MV-4-11 (cell line): Measurements from ENCODE around the gene ZNF436.
A peak's percentile ranks its signal among the peaks of the same experiment; 100 is the strongest.

Experiments used
- DNase-seq: peaks from one replicate; lab custom pipeline; 2025; lab: John Stamatoyannopoulos, UW

ZNF436 gene

DNA sequence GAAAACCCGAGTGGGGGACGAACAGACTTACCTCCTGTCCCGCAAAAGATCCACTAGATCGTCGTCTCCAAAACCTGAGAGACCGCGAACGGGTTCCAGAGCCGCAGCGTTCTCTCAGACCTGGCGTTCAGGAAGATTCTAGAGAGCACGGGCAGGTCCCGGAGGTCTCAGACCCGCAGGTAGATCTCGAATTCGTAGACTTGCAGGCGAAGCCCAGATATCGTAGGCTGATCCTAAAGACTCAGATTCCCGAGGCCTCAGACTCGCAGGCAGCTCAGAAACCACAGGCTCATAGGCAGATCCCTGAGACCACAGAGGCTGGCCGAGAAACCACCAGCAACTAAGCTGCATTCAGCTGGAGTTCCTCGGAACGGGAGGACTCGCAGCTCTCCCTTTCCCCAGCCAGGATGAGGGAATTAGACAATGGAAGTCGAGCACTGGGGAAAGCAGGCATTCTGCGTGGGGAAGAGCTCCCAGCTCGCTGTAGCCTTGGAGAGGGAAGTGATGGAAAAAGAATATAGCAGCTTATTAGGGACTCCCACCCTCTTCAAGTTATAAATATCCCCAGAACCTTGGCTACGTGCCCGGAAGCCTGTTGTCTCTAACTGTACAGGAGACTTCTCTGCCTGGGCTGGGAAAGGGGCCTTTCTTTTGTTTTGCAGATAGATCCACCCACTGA, at the start of gene ZNF436:
Gene ZNF436 (minus strand): TSS at position 502 of the 679 bp plus-strand sequence. CDS start 1,831 bp downstream, outside the sequence.
- peak; percentile 68 for DNase-seq

DNA sequence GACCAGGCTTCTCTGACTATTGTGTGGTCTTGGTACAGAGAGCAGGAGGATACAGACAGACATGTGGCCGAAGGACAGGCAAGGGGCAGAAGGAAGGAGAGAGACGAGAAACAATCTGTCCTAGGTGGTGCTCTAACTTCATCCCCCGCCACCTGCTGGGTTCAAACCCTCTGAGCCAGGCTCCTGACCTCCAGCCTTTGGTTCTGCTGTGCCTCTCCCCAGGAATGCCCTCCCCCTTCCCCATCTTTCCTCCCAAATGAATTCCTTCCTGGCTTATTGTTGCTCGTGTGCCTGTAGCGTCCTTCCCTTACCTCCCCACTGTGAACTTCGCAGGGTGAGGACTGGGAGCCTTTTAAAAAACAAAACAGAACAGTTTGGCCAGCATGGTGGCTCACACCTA, 49.5 kb upstream of the ZNF436 start:
- no peak for DNase-seq

DNA sequence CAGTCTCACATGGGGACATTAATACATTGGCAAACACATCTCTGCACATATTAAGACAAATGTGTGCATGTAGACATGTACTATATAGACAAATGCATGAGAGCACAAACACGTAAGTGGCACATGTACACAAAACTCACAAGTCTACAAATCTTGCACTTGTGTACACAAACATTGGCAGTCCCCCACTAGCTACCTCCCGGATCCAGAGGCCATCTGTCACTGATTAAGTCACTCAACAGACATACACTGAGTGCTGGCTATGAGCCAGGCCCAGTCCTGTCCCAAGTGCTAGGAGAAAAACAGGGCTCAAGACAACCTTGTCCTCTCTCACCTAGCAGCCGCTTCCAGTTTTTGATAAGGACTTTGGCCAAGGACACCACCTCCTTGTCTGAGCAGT, 47.9 kb upstream of the ZNF436 start:
- no peak for DNase-seq

- no peak for DNase-seq
Observed at GRCh38 chr1:23416964-23417363, 47.3 kb upstream of the ZNF436 start.

- no peak for DNase-seq
Observed at GRCh38 chr1:23408797-23409290, 39.2 kb upstream of the ZNF436 start.

DNA sequence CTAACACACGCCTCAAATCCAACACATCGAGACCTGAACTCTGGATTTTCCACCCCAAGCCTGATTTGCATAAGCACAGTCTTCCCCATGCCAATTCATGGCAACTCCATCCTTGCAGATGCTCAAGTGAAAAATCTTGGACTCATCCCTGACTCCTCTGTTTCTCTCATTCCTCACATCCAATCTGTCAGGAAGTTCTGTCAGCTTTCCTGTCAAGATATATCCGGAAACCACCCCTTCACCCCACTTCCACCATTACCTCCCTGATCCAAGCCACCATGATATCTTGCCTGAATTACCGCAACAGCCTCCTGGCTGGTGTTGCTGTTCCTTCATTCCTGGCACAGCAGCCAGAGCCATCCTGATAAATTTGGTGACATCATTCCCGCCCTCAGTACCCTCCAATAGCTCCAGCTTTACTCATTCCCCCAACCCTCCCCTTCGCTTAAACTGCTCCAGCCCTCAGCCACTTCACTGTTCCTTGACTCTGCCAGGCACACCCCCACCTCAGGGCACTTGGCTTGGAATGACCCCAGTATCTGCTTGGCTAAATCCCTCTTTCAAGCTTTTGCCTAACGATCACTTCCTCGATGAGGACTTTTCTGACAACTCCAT, 37.5 kb upstream of the ZNF436 start:
- no peak for DNase-seq

- no peak for DNase-seq
Observed at GRCh38 chr1:23405946-23406345, 36.3 kb upstream of the ZNF436 start.

DNA sequence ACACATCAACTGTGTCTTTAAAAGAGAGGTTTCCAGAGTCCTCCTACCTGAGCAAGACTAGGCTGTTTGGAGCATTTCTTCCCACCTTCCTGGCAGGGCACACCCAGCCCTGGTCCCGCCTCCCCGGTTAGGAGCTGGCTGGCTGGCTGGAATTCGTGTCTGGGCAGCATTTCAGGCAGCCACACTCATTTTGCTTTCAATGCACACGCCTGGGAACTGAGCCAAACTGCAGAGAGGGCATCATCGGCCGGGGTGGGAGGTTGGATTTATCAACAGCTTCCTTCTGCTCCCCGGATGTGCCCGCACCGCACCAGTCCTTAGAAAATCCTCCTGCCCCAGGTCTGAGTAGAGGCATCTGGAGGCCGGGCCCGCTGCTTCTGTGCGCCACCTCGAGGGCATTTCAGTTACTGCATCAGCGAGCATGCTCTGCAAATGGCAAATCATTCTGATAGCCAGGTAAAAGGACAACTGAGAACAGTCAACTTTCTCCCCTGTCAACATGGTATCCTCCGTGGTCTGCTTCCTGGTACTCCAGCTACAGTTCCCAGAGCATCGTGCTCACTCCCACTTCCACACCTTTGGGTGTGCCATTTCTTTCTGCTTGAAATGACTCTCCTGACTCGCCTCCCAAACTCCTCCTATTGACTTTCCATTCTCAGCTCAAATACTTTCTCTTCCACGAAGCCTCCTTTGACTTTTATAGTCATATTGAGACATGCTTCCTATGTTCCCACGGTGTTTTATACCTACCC, 34.3 kb upstream of the ZNF436 start:
- peak; percentile 76 for DNase-seq

DNA sequence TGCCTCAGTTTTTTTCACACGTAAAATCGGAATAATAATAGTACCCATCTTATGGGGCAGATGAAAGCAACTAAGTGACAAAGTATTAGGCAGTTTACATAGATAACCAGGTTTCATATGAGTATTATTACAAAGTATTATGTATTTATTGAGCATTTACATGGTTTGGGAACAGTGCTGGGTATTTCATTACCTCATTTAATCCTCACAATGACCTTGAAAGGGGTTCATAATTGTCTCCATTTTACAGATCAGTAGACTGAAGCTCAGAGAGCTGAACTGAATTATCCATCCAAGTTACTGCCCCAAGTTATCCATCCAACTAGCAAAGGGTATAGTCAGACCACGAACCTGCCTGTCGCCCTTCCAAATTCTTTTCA, 33.7 kb upstream of the ZNF436 start:
- DNase-seq: no peak

- peak; percentile 54 for DNase-seq
Observed at GRCh38 chr1:23403038-23403336, 33.4 kb upstream of the ZNF436 start.

GRCh38 chr1:23402286-23403037, 32.8 kb upstream of the ZNF436 start:
- peak; percentile 84 for DNase-seq

DNA sequence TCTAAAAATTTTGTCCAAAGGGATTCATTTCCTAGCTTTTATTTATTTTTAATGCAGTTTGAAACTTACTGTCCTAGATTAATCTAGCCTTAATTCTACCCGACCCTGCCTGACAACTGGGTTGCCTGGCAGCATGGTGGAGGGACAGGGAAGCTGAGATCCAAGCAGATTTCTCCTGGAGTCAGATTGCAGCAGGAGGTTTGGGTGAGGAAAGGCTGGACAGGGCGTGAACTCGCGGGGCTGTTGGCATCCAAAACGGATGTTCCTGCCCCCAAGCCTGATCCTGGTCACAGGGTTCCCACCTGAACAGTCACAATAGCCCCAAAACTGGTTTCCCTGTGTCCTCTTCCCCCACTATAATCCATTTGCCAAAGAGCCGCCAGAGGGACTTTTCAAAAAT, 31.7 kb upstream of the ZNF436 start:
- DNase-seq: no peak

GRCh38 chr1:23400324-23401114, 30.9 kb upstream of the ZNF436 start:
- peak; percentile 12 for DNase-seq

- no peak for DNase-seq
Observed at GRCh38 chr1:23399229-23399628, 29.6 kb upstream of the ZNF436 start.

DNA sequence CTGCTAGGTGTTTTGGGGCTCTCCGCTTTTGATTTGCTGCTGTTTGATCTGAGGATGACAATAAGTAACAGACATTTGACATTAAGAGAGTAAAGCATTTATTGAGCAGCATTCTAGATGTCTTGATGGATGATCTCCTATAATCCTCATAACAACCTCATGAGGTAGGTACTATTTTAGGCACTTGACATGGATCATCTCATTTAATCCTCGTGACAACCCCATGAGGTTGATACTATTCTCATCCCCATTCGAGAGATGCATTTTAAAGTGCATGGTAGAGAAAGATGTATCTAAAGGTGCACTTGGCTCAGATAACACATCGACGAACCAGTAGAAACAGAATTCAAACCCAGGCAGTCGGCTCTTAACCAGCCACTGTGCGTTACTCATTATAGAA, 28.3 kb upstream of the ZNF436 start:
- DNase-seq: no peak

- DNase-seq: no peak
Observed at GRCh38 chr1:23396380-23396779, 26.7 kb upstream of the ZNF436 start.

DNA sequence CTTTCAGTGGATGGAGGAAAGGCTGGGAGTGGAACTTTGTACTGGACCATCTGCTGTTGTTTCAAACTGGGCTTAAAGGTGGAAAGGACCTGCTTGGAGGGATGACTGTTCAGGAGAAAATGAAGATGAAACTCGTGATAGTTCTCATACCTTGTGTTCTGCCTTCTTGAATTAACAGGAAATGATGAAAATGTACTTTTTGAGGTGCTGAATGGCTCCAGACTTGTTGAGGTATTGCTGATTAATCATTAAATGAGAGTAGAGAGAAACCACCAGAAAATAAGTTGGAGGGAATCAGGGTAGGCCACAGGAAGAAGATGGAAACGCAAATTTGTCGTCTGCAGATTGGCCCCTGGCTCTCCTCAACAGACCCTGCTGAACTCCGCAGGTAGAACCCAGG, 26.2 kb upstream of the ZNF436 start:
- no peak for DNase-seq

- no peak for DNase-seq
Observed at GRCh38 chr1:23395154-23395724, 25.6 kb upstream of the ZNF436 start.

- DNase-seq: no peak
Observed at GRCh38 chr1:23394684-23395083, 25.0 kb upstream of the ZNF436 start.

DNA sequence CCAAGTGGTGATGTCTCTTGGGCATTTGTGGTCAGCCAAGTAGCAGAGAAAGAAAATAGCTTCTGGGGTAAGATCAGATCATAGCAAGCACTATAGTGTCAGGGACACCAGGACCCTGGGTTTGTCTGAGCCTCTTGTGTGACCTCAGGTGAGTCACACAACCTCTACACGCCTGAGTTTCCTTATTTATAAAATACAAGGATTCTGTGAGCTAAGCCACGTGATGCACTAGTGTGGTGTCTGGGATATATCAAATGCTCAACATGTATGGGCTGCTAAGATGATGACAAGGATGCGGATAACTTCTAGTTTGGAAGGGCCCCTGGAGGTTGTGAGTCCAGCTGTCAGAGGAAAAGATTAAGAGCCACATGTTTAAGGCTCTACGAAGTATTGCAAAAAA, 24.5 kb upstream of the ZNF436 start:
- DNase-seq: peak; percentile 61

GRCh38 chr1:23393706-23394105, 24.1 kb upstream of the ZNF436 start:
- DNase-seq: no peak
